ENCODE measurements around the gene PELI2.
"Not testable (repeated sequence)": the region's sequence is repeated elsewhere in the genome, so short reads cannot be mapped to it uniquely, and the experiment has no call there.

Gene PELI2

DNA sequence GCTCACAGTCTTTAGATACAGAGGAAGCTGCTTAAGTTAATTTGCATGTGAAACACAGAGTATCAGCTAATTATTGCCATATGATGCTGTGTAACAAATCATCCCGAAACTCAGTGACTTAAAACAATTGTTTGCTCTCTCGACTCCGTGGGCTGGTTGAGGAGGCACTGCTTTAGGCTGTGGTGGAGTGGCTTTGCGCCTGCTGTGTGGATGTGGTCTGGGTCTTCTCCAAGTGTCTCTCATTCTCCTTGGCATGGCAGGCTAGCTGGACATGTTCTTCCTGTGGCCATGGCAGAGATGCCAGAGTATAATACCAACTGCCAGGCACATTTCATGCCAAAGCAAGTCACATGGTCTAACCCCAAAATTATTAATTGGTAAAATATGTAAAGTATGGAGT lies 40.9 kb downstream of the PELI2 start:
- H3K27ac ChIP-seq (ENCODE audit: low read depth, low read length) = no peak overlapping the region
- H3K4me1 ChIP-seq (ENCODE audit: insufficient read depth, low read length) = peaks cover 15% of the 10 kb centered on the region
- no peaks in the 10 kb centered on the region for H3K36me3 ChIP-seq (ENCODE audit: insufficient read depth, low read length)
- H3K9me3 ChIP-seq (ENCODE audit: insufficient read depth, low read depth, low read length) = peaks cover 4% of the 10 kb centered on the region; the same call in 1 of the 2 replicates
- WGBS = 96% methylated on average over 4 of the region's 4 CpGs
- H3K4me3 ChIP-seq (ENCODE audit: low read length) = no peak overlapping the region
- no peak overlapping the region for H3K9ac ChIP-seq (ENCODE audit: low read depth, low read length)
- H3K27me3 ChIP-seq (ENCODE audit: insufficient read depth, low read length) = no peaks in the 10 kb centered on the region

DNA sequence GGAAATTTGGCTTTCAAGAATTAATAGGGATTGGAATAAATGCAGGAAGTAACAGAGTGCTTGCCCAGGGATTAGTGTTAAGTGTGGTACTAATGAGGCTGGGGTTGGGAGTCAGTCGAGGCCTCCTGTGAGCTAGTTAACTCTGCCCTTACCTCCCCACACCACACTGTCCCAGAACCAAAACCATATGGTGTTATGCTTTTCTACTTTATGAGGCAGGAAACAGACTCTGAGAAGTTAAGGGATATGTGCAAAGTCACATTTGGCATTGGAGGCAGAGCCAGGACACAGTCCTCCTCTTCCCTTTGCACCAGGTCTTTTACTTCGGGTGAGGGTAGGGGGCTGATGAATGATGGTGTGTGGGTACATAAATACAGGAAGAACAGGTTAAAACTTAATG lies 41.9 kb downstream of the PELI2 start:
- H3K9ac ChIP-seq (ENCODE audit: low read depth, low read length) = no peak overlapping the region
- H3K9me3 ChIP-seq (ENCODE audit: insufficient read depth, low read depth, low read length) = peaks cover 5% of the 10 kb centered on the region; the same call in 1 of the 2 replicates
- no peak overlapping the region for H3K4me3 ChIP-seq (ENCODE audit: low read length)
- H3K27me3 ChIP-seq (ENCODE audit: insufficient read depth, low read length) = no peaks in the 10 kb centered on the region
- H3K36me3 ChIP-seq (ENCODE audit: insufficient read depth, low read length) = no peaks in the 10 kb centered on the region
- WGBS = 86% methylated on average over 1 of the region's 2 CpGs
- H3K4me1 ChIP-seq (ENCODE audit: insufficient read depth, low read length) = peaks cover 10% of the 10 kb centered on the region
- H3K27ac ChIP-seq (ENCODE audit: low read depth, low read length) = no peak overlapping the region

DNA sequence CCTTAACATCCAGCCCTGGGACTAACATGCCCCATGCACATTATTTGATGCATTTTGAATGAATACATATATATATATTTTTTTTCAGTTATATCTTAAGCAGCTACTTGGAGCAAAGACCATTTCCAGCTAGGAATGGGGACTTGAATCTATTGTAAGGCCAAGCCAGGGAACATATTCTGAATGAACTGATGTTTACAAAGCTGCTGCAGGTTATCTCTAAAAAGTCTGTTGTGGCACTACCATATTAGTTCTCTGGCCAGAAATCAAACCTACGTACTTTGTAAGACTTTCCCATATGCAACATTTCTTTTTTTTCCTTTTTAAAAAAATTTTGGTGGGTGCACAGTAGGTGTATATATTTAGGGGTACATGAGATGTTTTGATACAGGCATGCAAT lies 43.4 kb downstream of the PELI2 start:
- H3K36me3 ChIP-seq (ENCODE audit: insufficient read depth, low read length) = no peaks in the 10 kb centered on the region
- H3K27me3 ChIP-seq (ENCODE audit: insufficient read depth, low read length) = no peaks in the 10 kb centered on the region
- H3K4me3 ChIP-seq (ENCODE audit: low read length) = no peak overlapping the region
- H3K27ac ChIP-seq (ENCODE audit: low read depth, low read length) = no peak overlapping the region
- 88% methylated on average over 1 of the region's 1 CpG for WGBS
- peaks cover 11% of the 10 kb centered on the region; the same call in 1 of the 2 replicates for H3K9me3 ChIP-seq (ENCODE audit: insufficient read depth, low read depth, low read length)
- H3K9ac ChIP-seq (ENCODE audit: low read depth, low read length) = no peak overlapping the region
- peaks cover 10% of the 10 kb centered on the region for H3K4me1 ChIP-seq (ENCODE audit: insufficient read depth, low read length)

DNA sequence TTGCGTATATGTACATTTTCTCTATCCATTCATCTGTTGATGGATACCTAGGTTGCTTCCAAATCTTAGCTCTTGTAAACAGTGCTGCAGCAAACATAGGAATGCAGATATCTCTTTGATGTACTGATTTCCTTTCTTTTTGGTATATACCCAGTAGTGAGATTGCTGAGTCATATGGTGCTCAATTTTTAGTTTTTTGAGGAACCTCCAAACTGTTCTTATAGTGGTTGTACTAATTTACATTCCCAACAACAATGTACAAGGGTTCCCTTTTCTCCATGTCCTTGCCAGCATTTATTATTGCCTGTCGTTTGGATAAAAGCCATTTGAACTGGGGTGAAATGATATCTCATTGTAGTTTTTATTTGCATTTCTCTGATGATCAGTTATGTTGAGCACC lies 44.3 kb downstream of the PELI2 start:
- H3K9ac ChIP-seq (ENCODE audit: low read depth, low read length) = no peak overlapping the region
- H3K27ac ChIP-seq (ENCODE audit: low read depth, low read length) = no peak overlapping the region
- no peak overlapping the region for H3K4me3 ChIP-seq (ENCODE audit: low read length)
- H3K27me3 ChIP-seq (ENCODE audit: insufficient read depth, low read length) = no peaks in the 10 kb centered on the region
- H3K36me3 ChIP-seq (ENCODE audit: insufficient read depth, low read length) = no peaks in the 10 kb centered on the region
- H3K9me3 ChIP-seq (ENCODE audit: insufficient read depth, low read depth, low read length) = peaks cover 11% of the 10 kb centered on the region; the same call in 1 of the 2 replicates
- peaks cover 10% of the 10 kb centered on the region for H3K4me1 ChIP-seq (ENCODE audit: insufficient read depth, low read length)
- 90% methylated on average over 2 of the region's 2 CpGs for whole genome bisulfite sequencing

DNA sequence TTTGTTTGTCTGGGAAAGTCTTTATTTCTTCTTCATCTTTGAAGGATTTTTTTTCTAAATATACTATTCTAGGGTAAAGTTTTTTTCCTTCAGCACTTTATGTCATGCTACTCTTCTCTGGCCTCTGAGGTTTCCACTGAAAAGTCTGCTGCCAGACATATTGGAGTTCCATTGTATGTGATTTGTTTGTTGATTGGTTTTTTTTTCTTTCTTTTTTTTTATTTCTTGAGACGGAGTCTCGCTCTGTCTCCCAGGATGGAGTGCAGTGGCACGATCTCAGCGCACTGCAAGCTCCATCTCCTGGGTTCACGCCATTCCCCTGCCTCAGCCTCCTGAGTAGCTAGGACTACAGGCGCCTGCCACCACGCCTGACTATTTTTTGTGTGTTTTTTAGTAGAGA lies 48.4 kb downstream of the PELI2 start:
- 98% methylated on average over 7 of the region's 7 CpGs for WGBS
- not testable (repeated sequence) for H3K27me3 ChIP-seq (ENCODE audit: insufficient read depth, low read length); H3K9me3 ChIP-seq (ENCODE audit: insufficient read depth, low read depth, low read length); H3K9ac ChIP-seq (ENCODE audit: low read depth, low read length); H3K27ac ChIP-seq (ENCODE audit: low read depth, low read length); H3K4me3 ChIP-seq (ENCODE audit: low read length); H3K36me3 ChIP-seq (ENCODE audit: insufficient read depth, low read length); H3K4me1 ChIP-seq (ENCODE audit: insufficient read depth, low read length)

DNA sequence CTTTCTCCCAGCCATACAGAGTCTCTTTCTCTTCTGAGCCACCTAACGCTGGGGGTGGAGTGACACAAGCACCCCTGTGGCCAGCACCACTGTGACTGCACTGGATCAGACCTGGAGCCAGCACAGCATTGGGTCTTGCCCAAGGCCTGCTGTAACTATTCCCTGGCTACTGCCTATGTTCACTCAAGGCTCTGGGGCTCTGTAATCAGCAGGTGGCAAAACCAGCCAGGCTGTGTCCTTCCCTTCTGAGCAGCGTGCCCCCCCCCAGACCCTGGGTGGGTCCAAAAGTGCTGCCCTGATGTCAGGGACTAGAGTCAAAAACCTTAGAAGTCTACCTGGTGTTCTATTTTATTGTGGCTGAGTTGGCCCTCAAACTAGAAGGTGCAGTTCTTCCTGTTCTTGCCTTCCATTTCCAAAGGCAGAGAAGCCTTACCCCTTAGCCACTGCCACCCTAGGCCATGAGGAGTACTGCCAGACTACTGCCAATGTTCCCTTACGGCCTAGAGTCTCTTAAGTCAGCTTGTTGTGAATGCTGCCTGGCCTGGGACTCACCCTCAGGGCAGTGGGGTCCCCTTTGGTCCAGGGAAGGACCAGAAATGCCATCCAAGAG lies 49.9 kb downstream of the PELI2 start:
- no peak overlapping the region for H3K4me3 ChIP-seq (ENCODE audit: low read length)
- no peaks in the 10 kb centered on the region for H3K27me3 ChIP-seq (ENCODE audit: insufficient read depth, low read length)
- H3K9ac ChIP-seq (ENCODE audit: low read depth, low read length) = no peak overlapping the region
- H3K36me3 ChIP-seq (ENCODE audit: insufficient read depth, low read length) = no peaks in the 10 kb centered on the region
- H3K4me1 ChIP-seq (ENCODE audit: insufficient read depth, low read length) = peaks cover 13% of the 10 kb centered on the region; the same call in 1 of the 2 replicates
- 92% methylated on average over 3 of the region's 3 CpGs for WGBS
- H3K9me3 ChIP-seq (ENCODE audit: insufficient read depth, low read depth, low read length) = peaks cover 8% of the 10 kb centered on the region; the same call in 1 of the 2 replicates
- no peak overlapping the region for H3K27ac ChIP-seq (ENCODE audit: low read depth, low read length)

DNA sequence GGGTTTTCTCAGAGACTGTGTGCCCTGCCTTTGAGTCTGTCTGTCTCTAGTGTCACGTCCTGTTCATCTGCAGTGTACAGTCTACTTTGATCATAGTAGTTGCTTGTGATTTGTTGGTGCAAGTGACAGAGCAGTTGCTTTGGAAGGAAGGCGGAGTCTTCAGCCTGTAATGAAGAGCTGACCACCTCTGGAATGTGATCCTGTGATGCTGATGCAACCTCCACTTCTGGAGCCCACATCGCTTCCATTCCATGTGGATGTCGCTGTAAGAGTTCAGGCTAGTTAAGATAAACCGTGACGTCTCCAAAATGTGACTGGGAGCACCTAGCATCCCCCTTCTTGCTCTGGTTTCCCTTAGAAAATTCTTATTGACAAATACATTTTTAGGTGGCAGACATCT lies 51.8 kb downstream of the PELI2 start:
- WGBS = 95% methylated on average over 6 of the region's 6 CpGs
- peaks cover 6% of the 10 kb centered on the region; the same call in 1 of the 2 replicates for H3K9me3 ChIP-seq (ENCODE audit: insufficient read depth, low read depth, low read length)

DNA sequence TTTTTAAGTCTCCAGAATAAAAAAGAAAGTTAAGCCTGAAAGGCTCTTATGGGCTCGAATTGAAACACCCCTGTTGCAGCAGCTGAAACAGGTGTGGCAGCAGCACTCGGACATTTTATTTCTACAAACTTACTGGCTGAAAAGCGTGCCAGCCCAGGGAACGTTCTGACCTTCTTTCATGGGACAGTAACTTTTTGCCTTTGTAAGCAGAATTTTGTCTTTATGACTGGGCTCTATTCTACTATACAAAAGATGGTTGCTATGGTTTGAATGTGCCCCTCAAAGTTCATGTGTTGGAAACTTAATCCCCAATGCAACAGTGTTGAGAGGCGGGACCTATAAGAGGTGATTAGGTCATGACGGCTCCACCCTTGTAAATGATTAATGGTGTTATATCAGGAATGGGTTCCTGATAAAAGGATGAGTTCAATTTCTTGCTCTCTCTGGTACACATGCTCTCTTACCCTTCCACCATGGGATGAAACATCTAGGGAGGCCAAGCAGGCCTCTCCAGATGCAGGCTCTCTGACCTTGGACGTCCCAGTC lies 52.7 kb downstream of the PELI2 start:
- H3K4me1 ChIP-seq (ENCODE audit: insufficient read depth, low read length) = peaks cover 13% of the 10 kb centered on the region; the same call in 1 of the 2 replicates
- peaks cover 3% of the 10 kb centered on the region; the same call in 1 of the 2 replicates for H3K9me3 ChIP-seq (ENCODE audit: insufficient read depth, low read depth, low read length)
- no peak overlapping the region for H3K4me3 ChIP-seq (ENCODE audit: low read length)
- H3K27ac ChIP-seq (ENCODE audit: low read depth, low read length) = no peak overlapping the region
- H3K36me3 ChIP-seq (ENCODE audit: insufficient read depth, low read length) = no peaks in the 10 kb centered on the region
- no peak overlapping the region for H3K9ac ChIP-seq (ENCODE audit: low read depth, low read length)
- H3K27me3 ChIP-seq (ENCODE audit: insufficient read depth, low read length) = no peaks in the 10 kb centered on the region
- 95% methylated on average over 7 of the region's 7 CpGs for WGBS

More for the DNA sequence above, 51.8 kb downstream of the PELI2 start:
- H3K9ac ChIP-seq (ENCODE audit: low read depth, low read length) = no peak overlapping the region
- peaks cover 13% of the 10 kb centered on the region; the same call in 1 of the 2 replicates for H3K4me1 ChIP-seq (ENCODE audit: insufficient read depth, low read length)
- no peaks in the 10 kb centered on the region for H3K36me3 ChIP-seq (ENCODE audit: insufficient read depth, low read length)
- no peak overlapping the region for H3K4me3 ChIP-seq (ENCODE audit: low read length)
- no peak overlapping the region for H3K27ac ChIP-seq (ENCODE audit: low read depth, low read length)
- no peaks in the 10 kb centered on the region for H3K27me3 ChIP-seq (ENCODE audit: insufficient read depth, low read length)

DNA sequence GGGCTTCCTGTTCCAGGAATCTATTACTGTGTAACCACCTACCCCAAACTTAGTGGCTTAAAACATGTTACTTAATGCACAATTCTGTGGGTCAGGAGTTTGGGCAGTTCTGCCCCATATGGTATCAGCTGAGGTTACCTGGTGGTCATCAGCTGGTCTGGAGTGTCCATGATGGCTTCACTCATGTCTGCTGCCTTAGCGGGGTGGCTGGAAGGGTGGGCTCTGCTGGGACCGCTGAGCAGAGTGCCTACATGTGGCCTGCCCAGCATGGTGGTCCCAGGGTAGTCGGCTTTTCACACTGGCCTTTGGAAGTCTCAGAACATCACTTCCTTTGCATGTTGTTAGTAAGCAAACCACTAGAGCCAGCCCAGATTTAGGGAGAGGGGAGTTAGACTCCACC lies 53.9 kb downstream of the PELI2 start:
- no peaks in the 10 kb centered on the region for H3K9me3 ChIP-seq (ENCODE audit: insufficient read depth, low read depth, low read length)
- no peak overlapping the region for H3K27ac ChIP-seq (ENCODE audit: low read depth, low read length)
- H3K4me3 ChIP-seq (ENCODE audit: low read length) = no peak overlapping the region
- no peaks in the 10 kb centered on the region for H3K27me3 ChIP-seq (ENCODE audit: insufficient read depth, low read length)
- no peaks in the 10 kb centered on the region for H3K36me3 ChIP-seq (ENCODE audit: insufficient read depth, low read length)
- peaks cover 20% of the 10 kb centered on the region for H3K4me1 ChIP-seq (ENCODE audit: insufficient read depth, low read length)
- 92% methylated on average over 3 of the region's 3 CpGs for WGBS
- no peak overlapping the region for H3K9ac ChIP-seq (ENCODE audit: low read depth, low read length)

DNA sequence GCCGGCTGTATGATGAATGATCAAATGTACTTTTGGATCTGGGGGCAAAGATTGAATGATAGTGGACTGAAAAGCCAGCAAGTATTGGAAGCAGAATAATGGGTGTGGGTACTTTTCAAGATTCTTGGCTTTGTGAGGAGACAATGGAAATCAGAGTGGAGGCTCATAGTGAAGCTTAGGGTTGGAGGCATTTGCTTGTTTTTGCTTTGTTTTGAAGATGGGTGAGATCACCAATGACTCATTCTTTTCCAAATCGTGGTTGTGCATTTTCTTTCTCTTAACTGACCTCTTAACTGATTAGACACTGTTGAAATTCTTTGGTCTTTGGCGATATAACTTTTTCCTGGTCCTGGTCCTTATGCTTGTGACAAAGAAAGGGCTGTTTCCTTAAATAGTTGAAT lies 54.4 kb downstream of the PELI2 start:
- no peaks in the 10 kb centered on the region for H3K36me3 ChIP-seq (ENCODE audit: insufficient read depth, low read length)
- H3K27me3 ChIP-seq (ENCODE audit: insufficient read depth, low read length) = no peaks in the 10 kb centered on the region
- no peak overlapping the region for H3K4me3 ChIP-seq (ENCODE audit: low read length)
- no peak overlapping the region for H3K9ac ChIP-seq (ENCODE audit: low read depth, low read length)
- H3K9me3 ChIP-seq (ENCODE audit: insufficient read depth, low read depth, low read length) = no peaks in the 10 kb centered on the region
- H3K4me1 ChIP-seq (ENCODE audit: insufficient read depth, low read length) = peaks cover 23% of the 10 kb centered on the region
- 60% methylated on average over 3 of the region's 3 CpGs for WGBS
- H3K27ac ChIP-seq (ENCODE audit: low read depth, low read length) = no peak overlapping the region

DNA sequence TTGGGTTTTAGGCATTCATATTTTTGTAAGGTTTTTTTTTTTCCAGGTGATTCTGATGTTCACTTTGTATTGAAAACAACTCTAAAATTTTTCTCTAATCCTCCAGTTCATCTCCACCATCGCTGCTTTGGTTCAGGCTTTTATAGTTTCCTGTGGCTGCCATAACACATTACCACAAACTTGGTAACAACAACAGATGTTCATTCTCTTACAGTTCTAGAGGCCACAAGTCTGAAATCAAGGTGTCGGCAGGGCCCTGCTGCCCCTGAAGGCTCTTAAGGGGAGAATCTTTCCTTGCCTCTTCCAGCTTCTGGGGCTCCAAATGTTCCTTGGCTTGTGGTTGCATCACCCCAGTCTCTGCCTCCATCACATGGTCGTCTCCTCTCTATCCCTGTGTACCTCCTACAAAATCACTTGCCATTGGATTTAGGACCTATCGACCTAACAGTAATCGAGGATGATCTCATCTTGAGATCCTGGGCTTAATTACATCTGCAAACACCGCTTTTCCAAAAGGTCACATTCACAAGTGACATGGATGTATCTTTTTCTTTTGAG lies 55.2 kb downstream of the PELI2 start:
- no peaks in the 10 kb centered on the region for H3K36me3 ChIP-seq (ENCODE audit: insufficient read depth, low read length)
- H3K4me3 ChIP-seq (ENCODE audit: low read length) = no peak overlapping the region
- H3K4me1 ChIP-seq (ENCODE audit: insufficient read depth, low read length) = peaks cover 24% of the 10 kb centered on the region
- H3K9me3 ChIP-seq (ENCODE audit: insufficient read depth, low read depth, low read length) = no peaks in the 10 kb centered on the region
- WGBS = 95% methylated on average over 6 of the region's 6 CpGs
- H3K27ac ChIP-seq (ENCODE audit: low read depth, low read length) = no peak overlapping the region
- H3K9ac ChIP-seq (ENCODE audit: low read depth, low read length) = no peak overlapping the region
- H3K27me3 ChIP-seq (ENCODE audit: insufficient read depth, low read length) = no peaks in the 10 kb centered on the region

All from HUES64 (cell line).